ENCODE measurements around the gene HUS1. TPM values are rescaled to one million over a fixed set of nuclear protein-coding genes. Genes with fewer than 3 reads are reported as not detected.

The HUS1 gene
- total and polyA plus RNA-seq, 3 donors from 2014 or later, result 18.4 to 40.3 (median 39.4) TPM

- DNase-seq, result no peak
- TF ChIP-seq, protein P1, sequence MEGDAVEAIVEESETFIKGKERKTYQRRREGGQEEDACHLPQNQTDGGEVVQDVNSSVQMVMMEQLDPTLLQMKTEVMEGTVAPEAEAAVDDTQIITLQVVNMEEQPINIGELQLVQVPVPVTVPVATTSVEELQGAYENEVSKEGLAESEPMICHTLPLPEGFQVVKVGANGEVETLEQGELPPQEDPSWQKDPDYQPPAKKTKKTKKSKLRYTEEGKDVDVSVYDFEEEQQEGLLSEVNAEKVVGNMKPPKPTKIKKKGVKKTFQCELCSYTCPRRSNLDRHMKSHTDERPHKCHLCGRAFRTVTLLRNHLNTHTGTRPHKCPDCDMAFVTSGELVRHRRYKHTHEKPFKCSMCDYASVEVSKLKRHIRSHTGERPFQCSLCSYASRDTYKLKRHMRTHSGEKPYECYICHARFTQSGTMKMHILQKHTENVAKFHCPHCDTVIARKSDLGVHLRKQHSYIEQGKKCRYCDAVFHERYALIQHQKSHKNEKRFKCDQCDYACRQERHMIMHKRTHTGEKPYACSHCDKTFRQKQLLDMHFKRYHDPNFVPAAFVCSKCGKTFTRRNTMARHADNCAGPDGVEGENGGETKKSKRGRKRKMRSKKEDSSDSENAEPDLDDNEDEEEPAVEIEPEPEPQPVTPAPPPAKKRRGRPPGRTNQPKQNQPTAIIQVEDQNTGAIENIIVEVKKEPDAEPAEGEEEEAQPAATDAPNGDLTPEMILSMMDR (IDR thresholded peaks at IDR 0.05), result no peak
- TF ChIP-seq POLR2A (IDR thresholded peaks at IDR 0.05), result no peak
- 85 to 93% methylated on average over 8 to 11 of the region's 11 CpGs for WGBS, 2 donors
Observed at GRCh38 chr7:47937711-47938573, 41.5 kb downstream of the HUS1 start.

DNA sequence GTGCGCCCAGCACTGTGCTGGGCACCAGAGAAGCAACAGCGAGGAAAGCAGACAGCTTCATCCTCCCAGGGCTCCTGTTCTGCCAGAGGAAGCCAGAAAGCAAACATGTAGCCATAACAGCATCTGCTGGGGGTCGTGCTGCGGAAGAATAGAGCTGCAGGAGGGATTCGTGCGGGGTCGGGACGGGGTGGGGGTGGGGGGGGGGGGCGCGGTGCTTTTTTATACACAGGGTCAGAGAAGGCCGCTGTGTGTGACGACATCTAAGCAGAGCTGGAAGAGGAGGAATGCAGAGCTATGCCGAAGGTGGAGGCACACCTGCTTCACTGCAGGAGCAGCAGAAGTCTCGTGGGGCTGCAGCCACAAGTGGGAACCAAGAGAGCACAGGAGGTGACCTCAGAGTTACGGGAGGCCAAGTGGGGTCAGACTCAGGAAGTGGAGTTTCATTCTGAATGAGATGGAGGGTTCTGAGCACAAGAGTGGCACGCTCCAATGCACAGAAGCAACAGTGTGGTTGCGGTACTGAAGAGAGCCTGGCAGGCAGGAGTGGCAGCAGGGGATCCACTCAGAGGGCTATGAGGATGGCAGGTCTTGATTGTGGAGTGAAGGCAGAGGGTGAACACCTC lies 42.2 kb downstream of the HUS1 start:
- no peak for TF ChIP-seq POLR2A (IDR thresholded peaks at IDR 0.05)
- TF ChIP-seq, protein P1 (IDR thresholded peaks at IDR 0.05), result no peak
- Histone ChIP-seq H3K36me3 (ENCODE audit: low read depth, missing control alignments) (no peaks in the 10 kb centered on the region), H3K27ac (no peak overlapping the region), H3K4me1 (peaks cover 5% of the 10 kb centered on the region), H3K27me3 (no peaks in the 10 kb centered on the region), H3K4me3 (no peak overlapping the region), H3K9me3 (no peaks in the 10 kb centered on the region)
- 81 to 84% methylated on average over 10 to 17 of the region's 17 CpGs for WGBS, 2 donors
- intact Hi-C loops (cut with DNase I; ENCODE audit: low total_unique reads), result no loop called here
- DNase-seq, result no peak

More at GRCh38 chr7:47937711-47938573, 41.5 kb downstream of the HUS1 start:
- H3K9me3 ChIP-seq, result no peaks in the 10 kb centered on the region
- no peak overlapping the region for H3K4me3 ChIP-seq
- no peak overlapping the region for H3K27ac ChIP-seq
- no peaks in the 10 kb centered on the region for H3K36me3 ChIP-seq (ENCODE audit: low read depth, missing control alignments)
- intact Hi-C loops (cut with DNase I; ENCODE audit: low total_unique reads), result no loop called here
- H3K4me1 ChIP-seq, result peaks cover 3% of the 10 kb centered on the region
- no peaks in the 10 kb centered on the region for H3K27me3 ChIP-seq

- no peak overlapping the region for H3K4me3 ChIP-seq
- peaks cover 5% of the 10 kb centered on the region for H3K4me1 ChIP-seq
- H3K9me3 ChIP-seq, result no peaks in the 10 kb centered on the region
- intact Hi-C loops (cut with DNase I; ENCODE audit: low total_unique reads), result no loop called here
- WGBS, 2 donors, result 87 to 92% methylated on average over 4 of the region's 4 CpGs
- H3K27me3 ChIP-seq, result no peaks in the 10 kb centered on the region
- no peaks in the 10 kb centered on the region for H3K36me3 ChIP-seq (ENCODE audit: low read depth, missing control alignments)
- DNase-seq, result no peak
- H3K27ac ChIP-seq, result no peak overlapping the region
- TF ChIP-seq, protein P1 (IDR thresholded peaks at IDR 0.05), result no peak
- no peak for TF ChIP-seq POLR2A (IDR thresholded peaks at IDR 0.05)
Observed at GRCh38 chr7:47936323-47936722, 43.1 kb downstream of the HUS1 start.

GRCh38 chr7:47935336-47935735 lies 44.1 kb downstream of the HUS1 start:
- no peaks in the 10 kb centered on the region for H3K9me3 ChIP-seq
- no peak for DNase-seq
- H3K4me1 ChIP-seq, result peaks cover 5% of the 10 kb centered on the region
- no peak overlapping the region for H3K4me3 ChIP-seq
- no peak overlapping the region for H3K27ac ChIP-seq
- H3K27me3 ChIP-seq, result no peaks in the 10 kb centered on the region
- H3K36me3 ChIP-seq (ENCODE audit: low read depth, missing control alignments), result no peaks in the 10 kb centered on the region
- intact Hi-C loops (cut with DNase I; ENCODE audit: low total_unique reads), result no loop called here
- WGBS, 2 donors, result 96 to 97% methylated on average over 10 of the region's 10 CpGs
- TF ChIP-seq, protein P1 (IDR thresholded peaks at IDR 0.05), result no peak
- no peak for TF ChIP-seq POLR2A (IDR thresholded peaks at IDR 0.05)

Data from testis (tissue), 3 donors.